ENCODE data around the gene NRXN3. TPM values are rescaled to one million over a fixed set of nuclear protein-coding genes. Genes with fewer than 3 reads are reported as not detected.

Gene NRXN3
- polyA plus RNA-seq, 1 of the 3 experiments (the other 2 are of a cell fraction) = 1.6 TPM

DNA sequence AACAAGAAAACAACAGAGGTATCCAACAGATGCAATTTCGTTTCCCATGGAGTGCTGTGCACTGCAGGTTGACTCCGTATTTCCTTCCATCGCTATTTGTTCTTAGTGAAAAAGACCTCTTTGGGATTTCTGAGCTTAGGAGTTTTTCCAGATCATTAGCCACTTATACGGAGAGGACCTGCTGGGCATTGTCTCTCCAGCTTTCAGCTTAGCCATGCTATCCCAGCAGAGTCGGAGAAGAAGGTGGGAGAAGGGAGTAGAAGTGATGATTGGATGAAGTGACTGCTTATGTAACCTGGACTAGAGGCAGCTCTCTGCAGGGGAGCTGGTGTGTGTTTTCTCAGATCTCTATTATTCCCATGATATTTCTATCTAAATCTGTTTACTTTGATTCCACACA lies 1303.5 kb downstream of the NRXN3 start:
- H3K36me3 ChIP-seq (replicated peaks in 1 of 2; ENCODE audit: control insufficient read depth in 1 of 2, insufficient read depth in 2 of 2, low read length in 1 of 2) = no peaks in the 10 kb centered on the region
- POLR2A ChIA-PET = no interaction called here
- no peak overlapping the region for H2AFZ ChIP-seq (ENCODE audit: low read depth)
- no peak overlapping the region for H3K9ac ChIP-seq
- no peak overlapping the region; a peak in 1 of 4 replicates for H3K4me3 ChIP-seq (ENCODE audit: low read depth in 2 of 2, low read length in 1 of 2)
- H3F3A ChIP-seq (replicated peaks; ENCODE audit: insufficient read depth) = no peaks in the 10 kb centered on the region
- H3K9me3 ChIP-seq = no peaks in the 10 kb centered on the region
- no peaks in the 10 kb centered on the region for H3K79me2 ChIP-seq (ENCODE audit: insufficient read depth)
- H3K27me3 ChIP-seq (ENCODE audit: insufficient read depth) = no peaks in the 10 kb centered on the region
- CTCF ChIA-PET = no interaction called here
- WGBS (ENCODE audit: low lambda C conversion rate) = 56% methylated on average over 5 of the region's 5 CpGs
- H3K4me2 ChIP-seq = no peak overlapping the region
- peaks cover 5 to 8% of the 10 kb centered on the region in 2 experiments; a peak in 2 of 4 replicates for H3K4me1 ChIP-seq (ENCODE audit: control insufficient read depth in 1 of 2, insufficient read depth in 2 of 2, low read depth in 1 of 2, low read length in 1 of 2)
- no peak for DNase-seq
- H3K9me2 ChIP-seq = no peaks in the 10 kb centered on the region
- no peaks in the 10 kb centered on the region for H4K20me1 ChIP-seq (ENCODE audit: insufficient read depth)
- TF ChIP-seq TCF12 (IDR thresholded peaks at IDR 0.05) = no peak
- no peak for TF ChIP-seq POLR2AphosphoS5 (IDR thresholded peaks at IDR 0.05; ENCODE audit: low read depth, low read length)
- TF ChIP-seq CTCF (IDR thresholded peaks at IDR 0.05) = no peak
- no peak for TF ChIP-seq FOSL2 (IDR thresholded peaks at IDR 0.05; ENCODE audit: borderline replicate concordance, low read depth)
- TF ChIP-seq RAD21 (IDR thresholded peaks at IDR 0.05; ENCODE audit: low read length) = no peak
- no peak for TF ChIP-seq USF2 (IDR thresholded peaks at IDR 0.05; ENCODE audit: borderline replicate concordance, low read depth, low read length)
- TF ChIP-seq, protein P1, sequence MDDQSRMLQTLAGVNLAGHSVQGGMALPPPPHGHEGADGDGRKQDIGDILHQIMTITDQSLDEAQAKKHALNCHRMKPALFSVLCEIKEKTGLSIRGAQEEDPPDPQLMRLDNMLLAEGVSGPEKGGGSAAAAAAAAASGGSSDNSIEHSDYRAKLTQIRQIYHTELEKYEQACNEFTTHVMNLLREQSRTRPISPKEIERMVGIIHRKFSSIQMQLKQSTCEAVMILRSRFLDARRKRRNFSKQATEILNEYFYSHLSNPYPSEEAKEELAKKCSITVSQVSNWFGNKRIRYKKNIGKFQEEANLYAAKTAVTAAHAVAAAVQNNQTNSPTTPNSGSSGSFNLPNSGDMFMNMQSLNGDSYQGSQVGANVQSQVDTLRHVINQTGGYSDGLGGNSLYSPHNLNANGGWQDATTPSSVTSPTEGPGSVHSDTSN (IDR thresholded peaks at IDR 0.05) = no peak
- no peak overlapping the region for H3K27ac ChIP-seq (ENCODE audit: low read depth in 2 of 2, low read length in 1 of 2)

- Histone ChIP-seq H4K20me1 (ENCODE audit: insufficient read depth) (no peaks in the 10 kb centered on the region), H3K36me3 (replicated peaks in 1 of 2; ENCODE audit: control insufficient read depth in 1 of 2, insufficient read depth in 2 of 2, low read length in 1 of 2) (no peaks in the 10 kb centered on the region), H3K79me2 (ENCODE audit: insufficient read depth) (no peaks in the 10 kb centered on the region), H3K4me2 (no peak overlapping the region), H3K9ac (no peak overlapping the region), H3K4me1 (ENCODE audit: control insufficient read depth in 1 of 2, insufficient read depth in 2 of 2, low read depth in 1 of 2, low read length in 1 of 2) (peaks cover 5 to 8% of the 10 kb centered on the region in 2 experiments; a peak in 2 of 4 replicates), H3K27me3 (ENCODE audit: insufficient read depth) (no peaks in the 10 kb centered on the region), H2AFZ (ENCODE audit: low read depth) (peak overlapping the region; percentile 30; the same call in 1 of the 2 replicates), H3K9me2 (no peaks in the 10 kb centered on the region), H3K9me3 (no peaks in the 10 kb centered on the region), H3K27ac (ENCODE audit: low read depth in 2 of 2, low read length in 1 of 2) (no peak overlapping the region), H3F3A (replicated peaks; ENCODE audit: insufficient read depth) (no peaks in the 10 kb centered on the region), H3K4me3 (ENCODE audit: low read depth in 2 of 2, low read length in 1 of 2) (no peak overlapping the region)
- TF ChIP-seq CHD2 (IDR thresholded peaks at IDR 0.05; ENCODE audit: low read length, partially characterized antibody) (no peak), EZH2phosphoT487 (IDR thresholded peaks at IDR 0.05; ENCODE audit: borderline replicate concordance, low read depth) (no peak)
- ChIA-PET POLR2A (no interaction called here), CTCF (interaction anchor here (1.4 kb wide), 1 partner anchor 68 kb away, joined by 3 read pairs; no protein-coding TSS in a partner anchor)
- WGBS (ENCODE audit: low lambda C conversion rate) = 28% methylated on average over 6 of the region's 6 CpGs
- no peak for DNase-seq
Measured at GRCh38 chr14:79475887-79476532, 1305.8 kb downstream of the NRXN3 start.

Measured in SK-N-SH (cell line).